ENCODE results near the gene LAT. TPM values are rescaled to one million over a fixed set of nuclear protein-coding genes. Genes with fewer than 3 reads are reported as not detected.
A peak's percentile ranks its signal among the peaks of the same experiment; 100 is the strongest.

Gene LAT
- total and polyA plus RNA-seq, 5 experiments from 2014 or later, result 255 to 353 (median 308) TPM

DNA sequence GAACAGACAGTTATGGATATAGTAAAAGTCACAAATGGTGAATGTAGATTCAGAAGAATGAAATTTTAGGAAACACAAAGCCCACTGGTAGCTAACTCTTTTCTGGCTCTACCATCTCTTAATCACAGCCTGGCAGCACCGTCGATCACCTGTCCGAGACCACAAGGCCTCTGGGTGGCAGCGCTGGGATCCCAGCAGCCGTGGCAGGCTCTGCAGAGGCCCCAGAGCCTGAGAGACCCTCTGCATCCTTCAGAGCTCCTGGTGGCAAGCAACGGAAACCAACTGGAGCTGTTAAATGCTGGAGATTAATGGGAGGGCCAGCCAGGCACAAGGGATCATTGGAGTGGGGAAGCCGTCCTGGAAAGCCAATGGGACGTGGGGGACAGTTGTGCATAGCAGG is 26.3 kb downstream of the LAT start:
- H3K27me3 Mint-ChIP-seq, result no peaks in the 10 kb centered on the region
- peaks cover 34 to 78% (median 73%) of the 10 kb centered on the region in 4 donors for H3K4me1 Mint-ChIP-seq
- peak overlapping the region; percentile 80 to 99 (median 96) for H3K27ac Mint-ChIP-seq
- ATAC-seq, result no peak
- DNase-seq, result no peak
- no peaks in the 10 kb centered on the region for H3K36me3 Mint-ChIP-seq
- H3K9me3 Mint-ChIP-seq, result peaks cover 0 to 3% (median 0%) of the 10 kb centered on the region in 9 donors
- H3K4me3 Mint-ChIP-seq, result peak overlapping the region in 1 of 10 donors; percentile 11
- POLR2A ChIA-PET, result interaction anchor here (0.6 to 23.0 kb wide), 8 partner anchors 10 to 818 kb away, joined by 3 to 494 read pairs (median 8); partner anchors contain the start of genes ATXN2L, LAT and SPNS1

- Mint-ChIP-seq H3K27ac (peak overlapping the region; percentile 95 to 99 (median 96)), H3K4me3 (peak overlapping the region in 4 of 10 donors; percentile 73 to 80 (median 76)), H3K36me3 (no peaks in the 10 kb centered on the region), H3K4me1 (peaks cover 31 to 77% (median 70%) of the 10 kb centered on the region in 4 donors), H3K27me3 (no peaks in the 10 kb centered on the region), H3K9me3 (peaks cover 0 to 3% (median 0%) of the 10 kb centered on the region in 9 donors)
- ATAC-seq (no peak), DNase-seq (no peak)
- POLR2A ChIA-PET, result interaction anchor here (0.6 to 23.0 kb wide), 6 partner anchors 9 to 817 kb away, joined by 3 to 494 read pairs (median 8); partner anchors contain the start of genes LAT and SPNS1
Observed at GRCh38 chr16:29011851-29012250, 27.0 kb downstream of the LAT start.

DNA sequence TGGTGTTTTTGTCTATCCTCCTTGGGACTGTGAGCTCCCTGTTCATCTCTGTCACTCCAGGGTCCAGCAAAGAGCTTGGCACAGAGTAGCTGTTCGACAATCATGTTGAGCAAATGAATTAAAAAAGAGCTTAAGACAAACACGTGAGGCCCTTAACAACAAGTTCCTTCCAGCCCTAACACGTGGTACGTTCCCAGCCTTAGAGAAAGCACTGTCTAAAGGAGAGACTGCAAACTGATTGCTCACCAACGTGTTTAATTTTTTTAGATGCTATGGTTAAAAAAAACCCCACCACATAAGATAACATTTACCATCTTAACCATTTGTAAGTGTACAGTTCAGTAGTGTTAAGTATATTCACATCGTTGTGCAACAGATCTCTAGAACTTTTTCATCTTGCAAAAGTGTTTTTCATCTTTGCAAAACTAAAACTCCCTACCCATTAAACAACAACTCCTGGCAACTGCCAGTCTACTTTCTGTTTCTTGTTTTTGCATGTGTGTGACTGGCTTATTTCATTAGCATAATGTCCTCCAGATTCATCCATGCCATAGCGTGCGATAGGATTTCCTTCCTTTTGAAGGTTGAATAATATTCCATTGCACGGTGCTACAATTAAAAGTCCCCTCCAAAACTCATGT is 28.2 kb downstream of the LAT start:
- Mint-ChIP-seq H3K27me3 (no peaks in the 10 kb centered on the region), H3K4me1 (peaks cover 28 to 69% (median 61%) of the 10 kb centered on the region in 4 donors), H3K9me3 (peaks cover 0 to under 1% (median 0%) of the 10 kb centered on the region in 9 donors), H3K36me3 (no peaks in the 10 kb centered on the region), H3K27ac (peak overlapping the region; percentile 95 to 99 (median 96)), H3K4me3 (peak overlapping the region in 9 of 10 donors; percentile 54 to 80 (median 74))
- peak; percentile 71 to 86 for ATAC-seq
- POLR2A ChIA-PET, result interaction anchor here (0.5 to 23.0 kb wide), 10 partner anchors 10 to 949 kb away, joined by 3 to 494 read pairs (median 6); partner anchors contain the start of genes LAT, SPNS1 and TMEM219
- DNase-seq, result peak in 7 of 10 donors; percentile 39 to 87 (median 70)

DNA sequence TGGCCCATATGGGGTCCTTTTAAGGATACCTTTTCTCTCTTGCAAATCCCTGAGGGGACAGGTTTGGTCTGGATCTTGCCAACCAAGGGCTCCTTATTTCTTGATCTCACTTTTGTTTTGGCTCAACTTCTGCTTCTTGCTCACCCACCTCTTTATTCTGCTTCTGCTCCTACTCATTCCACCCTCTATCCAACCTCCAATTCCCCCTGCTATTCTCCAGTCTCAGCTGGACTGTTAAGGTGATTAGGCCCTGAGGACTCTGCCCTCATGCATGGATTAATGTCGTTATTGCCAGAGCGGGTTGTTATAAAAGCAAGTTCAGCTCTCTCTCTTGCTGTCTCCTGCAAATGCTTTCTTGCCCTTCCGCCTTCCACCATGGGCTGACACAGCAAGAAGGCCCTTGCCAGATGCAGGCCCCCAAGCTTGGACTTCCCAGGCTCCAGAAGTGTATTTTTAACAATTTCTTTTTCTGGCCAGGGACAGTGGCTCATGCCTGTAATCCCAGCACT is 29.8 kb downstream of the LAT start:
- POLR2A ChIA-PET, result interaction anchor here (0.8 to 23.0 kb wide), 9 partner anchors 9 to 135 kb away, joined by 3 to 494 read pairs (median 6); partner anchors contain the start of genes LAT and SPNS1
- peaks cover 20 to 55% (median 47%) of the 10 kb centered on the region in 4 donors for H3K4me1 Mint-ChIP-seq
- no peaks in the 10 kb centered on the region for H3K9me3 Mint-ChIP-seq
- ATAC-seq, result no peak
- no peaks in the 10 kb centered on the region for H3K27me3 Mint-ChIP-seq
- H3K27ac Mint-ChIP-seq, result peak overlapping the region; percentile 22 to 99 (median 92)
- no peak for DNase-seq
- H3K36me3 Mint-ChIP-seq, result no peaks in the 10 kb centered on the region
- H3K4me3 Mint-ChIP-seq, result peak overlapping the region in 5 of 10 donors; percentile 20 to 62 (median 37)

DNA sequence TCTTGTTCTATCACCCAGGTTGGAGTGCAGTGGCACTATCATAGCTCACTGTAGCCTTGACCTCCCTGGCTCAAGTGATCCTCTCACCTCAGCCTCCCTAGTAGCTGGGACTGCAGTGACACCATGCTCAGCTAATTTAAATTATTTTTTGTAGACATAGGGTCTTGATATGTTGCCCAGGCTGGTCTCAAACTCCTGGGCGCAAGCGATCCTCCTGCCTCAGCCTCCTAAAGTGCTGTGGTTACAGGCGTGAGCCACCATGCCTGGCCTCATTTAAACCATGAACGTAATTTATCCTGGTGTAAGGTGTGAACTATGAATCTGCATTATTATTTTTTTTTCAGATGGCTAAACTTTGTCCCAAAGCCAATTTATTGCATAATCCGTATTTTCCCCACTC is 37.3 kb downstream of the LAT start:
- Mint-ChIP-seq H3K4me1 (peaks cover 23 to 60% (median 49%) of the 10 kb centered on the region in 4 donors), H3K27ac (peak overlapping the region; percentile 60 to 94 (median 78)), H3K4me3 (peak overlapping the region in 6 of 10 donors; percentile 16 to 78 (median 72)), H3K9me3 (no peaks in the 10 kb centered on the region), H3K36me3 (no peaks in the 10 kb centered on the region), H3K27me3 (no peaks in the 10 kb centered on the region)
- ATAC-seq (no peak), DNase-seq (no peak)
- POLR2A ChIA-PET, result interaction anchor here (0.7 to 6.7 kb wide), 11 partner anchors 8 to 827 kb away, joined by 3 to 110 read pairs (median 7); partner anchors contain the start of gene LAT

DNA sequence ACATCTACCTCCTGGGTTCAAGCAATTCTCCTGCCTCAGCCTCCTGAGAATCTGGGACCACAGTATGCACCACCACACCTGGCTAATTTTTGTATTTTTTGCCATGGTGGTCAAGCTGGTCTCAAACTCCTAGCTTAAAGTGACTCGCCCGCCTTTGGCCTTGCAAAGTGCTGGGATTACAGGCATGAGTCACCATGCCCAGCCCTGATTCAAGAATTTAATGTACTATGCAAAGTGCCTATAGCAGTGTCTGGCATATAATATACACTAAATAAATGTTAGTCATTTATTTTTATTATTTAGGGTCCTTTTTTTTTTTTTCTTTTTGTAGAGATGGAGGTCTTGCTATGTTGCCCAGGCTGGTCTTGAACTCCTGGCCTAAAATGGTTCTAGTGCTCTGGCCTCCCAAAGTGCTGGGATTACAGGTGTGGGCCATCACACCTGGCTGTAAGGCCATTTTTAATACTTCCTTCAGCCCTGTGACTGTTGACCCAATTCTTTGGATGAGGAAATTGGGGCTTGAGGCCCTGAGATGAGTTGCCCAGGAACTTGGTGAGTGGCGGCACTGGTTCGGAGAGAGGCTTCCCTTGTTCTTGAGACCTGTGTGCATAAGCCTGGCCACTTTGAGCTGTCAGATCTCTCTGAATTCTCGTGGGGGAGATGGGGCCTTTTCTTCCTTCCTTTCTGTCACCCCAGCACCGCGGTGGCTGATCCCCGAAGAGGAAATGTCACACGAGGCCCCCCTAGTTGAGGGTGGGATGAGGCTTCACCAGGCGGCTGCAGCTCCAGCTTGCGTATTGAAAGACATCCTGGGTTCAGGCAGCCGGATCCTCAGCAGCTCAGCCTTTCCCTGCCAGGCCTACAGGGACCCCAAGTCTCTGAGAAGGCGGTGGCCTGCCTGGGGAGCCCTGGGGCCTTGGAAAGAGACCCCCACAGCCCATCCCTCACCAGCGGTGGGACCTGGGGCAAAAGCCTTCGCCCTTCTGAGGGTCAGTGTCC is 38.7 kb downstream of the LAT start:
- Mint-ChIP-seq H3K4me3 (peak overlapping the region; percentile 31 to 86 (median 70)), H3K27me3 (no peaks in the 10 kb centered on the region), H3K4me1 (peaks cover 26 to 70% (median 56%) of the 10 kb centered on the region in 4 donors), H3K27ac (peak overlapping the region; percentile 90 to 98 (median 94)), H3K9me3 (no peaks in the 10 kb centered on the region), H3K36me3 (no peaks in the 10 kb centered on the region)
- ATAC-seq (peak; percentile 52 to 68), DNase-seq (peak in 5 of 10 donors; percentile 18 to 61 (median 50))
- POLR2A ChIA-PET, result interaction anchor here (0.5 to 6.7 kb wide), 14 partner anchors 8 to 150 kb away, joined by 3 to 110 read pairs (median 5); partner anchors contain the start of genes LAT and RABEP2

GRCh38 chr16:29024278-29024677 is 39.4 kb downstream of the LAT start:
- H3K27ac Mint-ChIP-seq, result peak overlapping the region; percentile 90 to 98 (median 94)
- H3K9me3 Mint-ChIP-seq, result no peaks in the 10 kb centered on the region
- no peak for ATAC-seq
- peaks cover 27 to 77% (median 63%) of the 10 kb centered on the region in 4 donors for H3K4me1 Mint-ChIP-seq
- peak overlapping the region; percentile 41 to 86 (median 70) for H3K4me3 Mint-ChIP-seq
- DNase-seq, result no peak
- POLR2A ChIA-PET, result interaction anchor here (0.5 to 6.7 kb wide), 13 partner anchors 9 to 99 kb away, joined by 3 to 110 read pairs (median 6); partner anchors contain the start of genes LAT and RABEP2
- H3K36me3 Mint-ChIP-seq, result no peaks in the 10 kb centered on the region
- H3K27me3 Mint-ChIP-seq, result no peaks in the 10 kb centered on the region

- POLR2A ChIA-PET, result interaction anchor here (0.6 to 6.7 kb wide), 8 partner anchors 10 to 203 kb away, joined by 3 to 110 read pairs (median 6); partner anchors contain the start of genes ATXN2L and LAT
- ATAC-seq, result peak; percentile 34 to 37
- peaks cover 29 to 81% (median 66%) of the 10 kb centered on the region in 4 donors for H3K4me1 Mint-ChIP-seq
- H3K27ac Mint-ChIP-seq, result peak overlapping the region; percentile 88 to 98 (median 94)
- H3K4me3 Mint-ChIP-seq, result peak overlapping the region in 9 of 10 donors; percentile 40 to 79 (median 73)
- H3K27me3 Mint-ChIP-seq, result no peaks in the 10 kb centered on the region
- no peaks in the 10 kb centered on the region for H3K36me3 Mint-ChIP-seq
- DNase-seq, result peak in 4 of 10 donors; percentile 23 to 64 (median 46)
- no peaks in the 10 kb centered on the region for H3K9me3 Mint-ChIP-seq
Observed at GRCh38 chr16:29025218-29025617, 40.4 kb downstream of the LAT start.

- H3K36me3 Mint-ChIP-seq, result no peaks in the 10 kb centered on the region
- POLR2A ChIA-PET, result interaction anchor here (0.6 to 6.7 kb wide), 7 partner anchors 10 to 498 kb away, joined by 3 to 110 read pairs (median 6); partner anchors contain the start of genes ATXN2L and LAT
- peak overlapping the region; percentile 80 to 98 (median 94) for H3K27ac Mint-ChIP-seq
- ATAC-seq (no peak), DNase-seq (no peak)
- H3K9me3 Mint-ChIP-seq, result no peaks in the 10 kb centered on the region
- H3K27me3 Mint-ChIP-seq, result no peaks in the 10 kb centered on the region
- H3K4me1 Mint-ChIP-seq, result peaks cover 32 to 78% (median 67%) of the 10 kb centered on the region in 4 donors
- peak overlapping the region in 8 of 10 donors; percentile 56 to 79 (median 72) for H3K4me3 Mint-ChIP-seq
Observed at GRCh38 chr16:29025735-29026134, 40.9 kb downstream of the LAT start.

DNA sequence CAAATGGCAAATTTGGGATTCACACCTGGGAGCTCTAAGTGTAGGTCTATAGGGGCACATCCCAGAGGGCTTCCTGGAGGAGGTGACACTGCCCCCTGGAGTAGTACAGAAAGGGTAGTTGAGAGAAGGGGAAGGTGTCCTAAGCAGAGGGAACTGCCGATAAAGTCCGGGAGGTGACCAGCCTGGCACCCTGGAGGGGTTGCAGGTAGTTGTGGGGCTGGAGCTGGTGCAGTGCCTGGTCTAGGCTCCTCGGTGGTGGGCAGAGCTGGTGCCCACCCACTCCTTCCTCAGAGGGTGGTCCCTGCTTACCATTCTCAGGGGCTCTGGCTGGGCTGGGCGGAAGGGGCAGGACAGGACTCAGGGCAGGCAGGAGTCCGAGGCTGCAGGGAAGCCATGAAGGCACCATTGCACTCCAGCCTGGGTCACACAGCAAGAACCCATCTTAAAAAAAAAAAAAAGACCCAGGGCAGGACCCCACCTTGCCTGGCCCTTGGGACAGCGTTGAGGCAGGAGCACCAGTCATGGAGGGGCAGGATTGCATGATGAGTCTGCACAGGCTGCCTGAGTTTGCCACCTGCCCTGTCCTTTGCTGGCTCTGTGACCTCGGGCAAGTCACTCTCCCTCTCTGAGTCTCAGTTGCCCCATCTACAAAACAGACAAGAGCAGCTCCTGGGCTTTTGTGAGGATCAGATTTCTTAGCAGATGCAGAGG is 43.8 kb downstream of the LAT start:
- H3K27ac Mint-ChIP-seq, result peak overlapping the region; percentile 41 to 95 (median 78)
- no peak for ATAC-seq
- no peak for DNase-seq
- no peaks in the 10 kb centered on the region for H3K9me3 Mint-ChIP-seq
- peak overlapping the region in 7 of 10 donors; percentile 6 to 70 (median 44) for H3K4me3 Mint-ChIP-seq
- H3K27me3 Mint-ChIP-seq, result no peaks in the 10 kb centered on the region
- POLR2A ChIA-PET, result interaction anchor here (1.0 to 3.4 kb wide), 7 partner anchors 14 to 55 kb away, joined by 3 to 13 read pairs (median 6); partner anchors contain the start of genes LAT and SPNS1
- H3K36me3 Mint-ChIP-seq, result no peaks in the 10 kb centered on the region
- H3K4me1 Mint-ChIP-seq, result peaks cover 28 to 51% (median 45%) of the 10 kb centered on the region in 4 donors
